Motor neuron (in vitro differentiated cells): ENCODE results near the gene TRIO. TPM values are rescaled to one million over a fixed set of nuclear protein-coding genes. Genes with fewer than 3 reads are reported as not detected.
A peak's percentile ranks its signal among the peaks of the same experiment; 100 is the strongest.

Source experiments
- ATAC-seq, 8 experiments: fragments of 200-7000 bp; cut with Tn5 transposase; replicated peaks in 6 of 8; 2 replicates each; pipeline ENCODE4 v1.8.0; 2021; ENCODE audit warnings: mild to moderate bottlenecking in 8 of 8, moderate library complexity in 8 of 8
- H3K27ac ChIP-seq, 2 donors: fragments of 250-450 bp; sonication (Bioruptor Pico); 2 replicates each; pipeline ENCODE4 v1.9.0; 2021; ENCODE audit warnings: antibody characterized with exemption in 2 of 2, mild to moderate bottlenecking in 2 of 2, moderate library complexity in 1 of 2
- H3K4me1 ChIP-seq, 2 donors: fragments of 250-450 bp; sonication (Bioruptor Pico); replicated peaks in 1 of 2; 2 replicates each; pipeline ENCODE4 v1.6.1; 2021; ENCODE audit warnings: antibody characterized with exemption in 2 of 2, mild to moderate bottlenecking in 2 of 2, moderate library complexity in 1 of 2
- H3K4me3 ChIP-seq, 5 donors: fragments of 250-450 bp; sonication (Bioruptor Pico); 2 replicates each; pipeline ENCODE4 v1.9.0; 2021; ENCODE audit warnings: antibody characterized with exemption in 5 of 5, mild to moderate bottlenecking in 5 of 5, moderate library complexity in 4 of 5
- WGBS, 10 experiments: fragments of 450-650 bp; shearing (Covaris generic); methylation state at CpG; one replicate each; pipeline ENCODE4 v1.0.0; 2022; 5-methylcytosine and 5-hydroxymethylcytosine counted together
- in situ Hi-C, 9 experiments: fragments of 400-800 bp; cut with MboI; loops; one replicate each; pipeline ENCODE4 v1.15.0; 2021; ENCODE audit warnings: low sequenced_read_pairs in 9 of 9, low pct_unique_long_range_greater_than_20kb in 2 of 9; ENCODE audit not compliant: unreplicated experiment in 9 of 9
- total RNA-seq, 8 experiments: library from RNA; unstranded; fragments of 300-600 nt; gene quantifications; 2 replicates each; pipeline versions ENCODE4 v1.2.3 to v1.2.4, GENCODE V29; 2022

Gene TRIO
- total RNA-seq, 8 experiments from 2014 or later = 39.7 to 162 (median 92.9) TPM

DNA sequence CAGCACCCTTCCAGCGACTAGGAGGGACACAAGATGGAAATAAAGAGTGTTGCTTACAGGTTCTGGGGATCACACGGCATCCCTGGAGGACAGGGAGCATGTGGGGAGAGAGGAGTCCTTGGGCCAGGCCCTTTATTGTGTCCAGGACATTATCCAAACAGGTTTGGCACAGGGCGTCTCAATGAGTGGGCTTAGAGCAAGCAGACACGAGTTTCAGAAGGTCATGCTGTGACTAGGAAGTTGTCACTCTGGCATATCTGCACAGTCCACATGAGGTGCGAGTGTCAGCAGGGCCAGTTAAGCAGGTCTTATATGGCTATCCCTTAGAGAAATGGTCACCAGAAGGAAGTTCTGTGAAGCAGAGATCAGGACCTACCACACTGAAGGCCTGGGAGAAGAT, 263.9 kb downstream of the TRIO start:
- in situ Hi-C loops = loop anchor here in 1 of 9 experiments (25.0 kb wide), 1 partner anchor 230 kb away; no protein-coding TSS in a partner anchor
- H3K4me1 ChIP-seq = peaks cover 6 to 26% of the 10 kb centered on the region in 2 donors
- H3K27ac ChIP-seq = peak overlapping the region in 1 of 2 donors; percentile 36
- no peak overlapping the region for H3K4me3 ChIP-seq
- WGBS, 10 experiments = 37 to 100% (median 93%) methylated on average over 1 to 5 of the region's 5 CpGs
- ATAC-seq = no peak

DNA sequence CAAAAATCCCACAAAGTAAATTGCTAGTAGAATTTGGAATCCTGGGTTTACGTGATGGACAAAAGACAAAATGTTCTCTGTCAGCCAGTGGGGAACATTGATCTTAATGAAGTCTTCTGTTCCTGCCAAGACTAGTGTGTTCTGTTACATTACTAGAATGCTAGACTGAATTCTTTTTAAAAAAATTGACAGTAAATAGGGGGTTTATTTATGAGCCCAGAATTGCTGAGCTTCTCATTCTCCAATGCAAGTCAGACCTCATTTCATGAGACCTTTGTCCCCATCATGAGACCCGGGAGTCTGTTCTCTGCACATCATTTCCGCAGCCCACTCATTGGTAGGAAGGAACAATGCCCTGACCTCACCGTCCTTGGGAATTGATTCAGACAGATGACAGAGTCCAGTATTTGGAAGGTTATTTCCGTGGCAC, 264.6 kb downstream of the TRIO start:
- peak in 5 of 8 experiments; percentile 55 to 88 (median 76) for ATAC-seq
- 16 to 79% (median 57%) methylated on average over 1 to 5 of the region's 5 CpGs; no CpG with 5 or more reads in 3 of the 10 experiments for WGBS, 10 experiments
- in situ Hi-C loops = loop anchor here in 1 of 9 experiments (25.0 kb wide), 1 partner anchor 230 kb away; no protein-coding TSS in a partner anchor
- Histone ChIP-seq H3K4me3 (no peak overlapping the region), H3K4me1 (peaks cover 6 to 26% of the 10 kb centered on the region in 2 donors), H3K27ac (peak overlapping the region in 1 of 2 donors; percentile 30)

DNA sequence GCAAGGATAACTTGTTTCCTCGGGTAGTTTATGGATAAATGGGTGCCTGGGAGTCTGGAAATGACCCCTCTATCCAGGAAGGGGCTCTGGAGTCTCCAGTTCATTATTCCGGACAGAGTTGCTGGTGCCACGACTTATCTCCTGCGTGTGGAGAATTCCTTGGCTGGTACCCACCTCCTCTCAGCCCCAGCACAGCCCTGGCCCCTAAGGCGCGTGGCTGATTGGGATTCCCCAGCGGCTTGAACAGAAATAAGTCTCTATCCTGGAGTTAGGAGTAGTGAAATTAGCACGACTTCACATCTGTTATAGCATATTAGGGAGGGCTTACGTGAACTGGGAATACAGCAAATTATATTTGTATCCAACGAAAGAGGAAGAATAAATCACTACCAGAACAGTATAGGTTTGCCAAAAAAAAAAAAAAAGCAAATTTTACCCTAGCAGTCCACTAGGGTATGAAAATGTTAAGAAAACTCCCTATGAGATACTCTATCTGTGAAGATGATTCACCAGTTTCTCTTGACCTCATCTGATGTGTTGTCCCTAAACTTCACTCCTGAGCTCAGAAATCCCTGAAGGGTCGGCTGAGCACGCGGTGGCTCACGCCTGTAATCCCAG, 265.9 kb downstream of the TRIO start:
- in situ Hi-C loops = loop anchor here in 1 of 9 experiments (25.0 kb wide), 1 partner anchor 228 kb away; no protein-coding TSS in a partner anchor
- WGBS, 10 experiments = 67 to 100% (median 94%) methylated on average over 1 to 13 of the region's 14 CpGs
- Histone ChIP-seq H3K4me3 (no peak overlapping the region), H3K4me1 (peaks cover 6 to 26% of the 10 kb centered on the region in 2 donors), H3K27ac (no peak overlapping the region)
- no peak for ATAC-seq

DNA sequence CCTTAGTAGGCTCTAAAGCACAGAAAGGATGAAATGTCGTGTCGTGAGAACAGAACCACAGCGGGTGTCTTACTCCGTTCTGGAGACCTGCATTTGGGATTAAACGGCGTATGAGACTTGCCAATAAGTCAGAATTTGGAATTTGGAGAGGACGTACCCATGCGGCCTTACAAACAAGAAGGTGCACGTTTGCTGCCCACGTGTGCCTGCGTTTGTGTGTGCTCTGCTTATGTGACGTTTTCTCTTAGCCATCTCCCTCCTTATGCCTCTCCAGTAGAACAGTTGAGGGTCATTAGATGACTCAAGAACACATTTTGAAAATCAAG, 266.9 kb downstream of the TRIO start:
- in situ Hi-C loops = loop anchor here in 1 of 9 experiments (25.0 kb wide), 1 partner anchor 227 kb away; no protein-coding TSS in a partner anchor

DNA sequence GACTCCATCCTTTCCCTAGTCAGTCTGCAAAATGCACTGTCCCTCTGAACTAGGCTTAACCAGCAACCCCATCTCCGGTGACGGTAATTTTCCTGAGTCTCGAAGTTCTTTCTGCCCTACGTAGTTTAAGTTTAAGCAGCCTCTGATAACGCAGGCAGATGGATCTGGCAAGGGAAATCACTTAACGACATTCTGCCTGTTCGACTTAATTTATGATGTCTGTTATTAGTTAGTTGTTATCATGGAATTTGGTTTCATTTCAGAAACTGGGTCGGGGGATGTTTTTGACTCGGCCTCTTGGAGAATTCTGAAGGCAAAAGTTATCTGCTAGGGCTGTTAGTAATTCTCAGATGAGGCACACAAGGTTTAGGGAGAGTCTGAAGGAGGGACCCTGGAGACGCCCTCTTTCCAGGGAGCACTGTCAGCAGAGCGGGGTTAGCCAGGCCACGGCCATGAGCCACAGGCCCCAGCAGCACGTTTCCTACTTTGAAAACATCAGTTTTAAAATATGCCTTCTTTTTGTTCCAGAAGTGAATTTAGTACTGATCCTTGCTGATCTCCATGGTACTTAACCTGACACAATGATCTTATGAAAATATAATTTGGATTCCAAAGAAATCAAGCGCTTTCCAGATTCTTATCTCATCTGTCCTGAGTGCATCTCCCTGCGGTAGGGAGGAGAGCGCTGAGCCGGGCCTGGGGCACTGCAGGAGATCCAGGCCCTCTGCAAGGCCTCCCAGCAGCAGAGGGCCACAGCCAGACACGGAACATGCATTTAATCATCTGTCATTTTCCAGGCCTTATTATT, 267.5 kb downstream of the TRIO start:
- Histone ChIP-seq H3K4me3 (no peak overlapping the region), H3K4me1 (peaks cover 6 to 16% of the 10 kb centered on the region in 2 donors), H3K27ac (no peak overlapping the region)
- peak in 2 of 8 experiments; percentile 81 to 85 for ATAC-seq
- in situ Hi-C loops = loop anchor here in 1 of 9 experiments (25.0 kb wide), 1 partner anchor 227 kb away; no protein-coding TSS in a partner anchor
- WGBS, 10 experiments = 24 to 91% (median 81%) methylated on average over 1 to 18 of the region's 18 CpGs

More for the DNA sequence above, 266.9 kb downstream of the TRIO start:
- Histone ChIP-seq H3K4me1 (peaks cover 6 to 20% of the 10 kb centered on the region in 2 donors), H3K27ac (no peak overlapping the region), H3K4me3 (no peak overlapping the region)
- peak in 1 of 8 experiments; percentile 20 for ATAC-seq
- WGBS, 10 experiments = 20 to 100% (median 90%) methylated on average over 1 to 12 of the region's 12 CpGs; no CpG with 5 or more reads in 4 of the 10 experiments

DNA sequence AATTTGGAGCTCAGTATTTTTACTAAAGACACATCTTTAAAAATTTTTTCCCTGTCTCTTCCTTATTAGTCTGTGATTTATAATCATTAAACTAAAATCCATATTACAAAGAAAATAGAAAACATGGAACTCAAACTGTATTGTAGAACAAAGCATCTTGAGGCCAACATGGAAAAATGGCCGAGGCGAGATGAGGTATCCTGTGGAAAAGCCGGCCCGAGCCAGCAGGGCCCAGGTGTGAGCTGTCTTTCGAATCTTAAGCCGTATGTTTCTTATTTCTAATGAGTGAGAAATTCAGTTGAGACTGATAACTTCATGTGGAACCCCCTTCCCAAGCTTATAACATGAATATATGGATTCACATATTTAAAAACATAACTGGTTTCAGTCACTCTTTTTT, 268.1 kb downstream of the TRIO start:
- 83 to 100% (median 96%) methylated on average over 2 to 6 of the region's 6 CpGs for WGBS, 10 experiments
- Histone ChIP-seq H3K4me3 (no peak overlapping the region), H3K4me1 (peaks cover 6 to 16% of the 10 kb centered on the region in 2 donors), H3K27ac (no peak overlapping the region)
- no peak for ATAC-seq
- in situ Hi-C loops = loop anchor here in 1 of 9 experiments (25.0 kb wide), 1 partner anchor 226 kb away; no protein-coding TSS in a partner anchor

DNA sequence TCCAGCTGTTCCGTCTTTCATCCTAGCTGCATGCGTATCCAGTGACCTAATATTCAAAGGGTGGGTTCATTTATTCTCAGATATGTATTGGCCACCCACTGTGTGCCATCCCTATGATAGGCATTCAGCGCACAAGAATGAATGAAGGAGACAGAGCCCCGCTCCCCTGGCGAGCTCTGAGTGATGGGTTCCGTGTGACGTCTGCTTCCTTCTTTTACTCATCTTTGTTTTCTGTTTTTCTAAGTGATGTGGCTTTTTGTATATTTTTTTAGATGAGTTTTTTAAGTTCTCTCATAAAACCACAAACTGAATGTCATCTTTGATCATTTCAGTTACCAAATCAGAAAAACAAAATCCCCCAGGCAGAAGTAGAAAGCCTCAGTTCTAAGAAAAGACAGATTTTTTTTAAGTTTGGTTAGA, 270.2 kb downstream of the TRIO start:
- in situ Hi-C loops = loop anchor here in 1 of 9 experiments (25.0 kb wide), 1 partner anchor 224 kb away; no protein-coding TSS in a partner anchor
- Histone ChIP-seq H3K27ac (no peak overlapping the region), H3K4me1 (peaks cover 0 to 4% of the 10 kb centered on the region in 2 donors), H3K4me3 (no peak overlapping the region)
- no peak for ATAC-seq
- 62 to 100% (median 92%) methylated on average over 2 to 6 of the region's 7 CpGs; no CpG with 5 or more reads in 1 of the 10 experiments for WGBS, 10 experiments

DNA sequence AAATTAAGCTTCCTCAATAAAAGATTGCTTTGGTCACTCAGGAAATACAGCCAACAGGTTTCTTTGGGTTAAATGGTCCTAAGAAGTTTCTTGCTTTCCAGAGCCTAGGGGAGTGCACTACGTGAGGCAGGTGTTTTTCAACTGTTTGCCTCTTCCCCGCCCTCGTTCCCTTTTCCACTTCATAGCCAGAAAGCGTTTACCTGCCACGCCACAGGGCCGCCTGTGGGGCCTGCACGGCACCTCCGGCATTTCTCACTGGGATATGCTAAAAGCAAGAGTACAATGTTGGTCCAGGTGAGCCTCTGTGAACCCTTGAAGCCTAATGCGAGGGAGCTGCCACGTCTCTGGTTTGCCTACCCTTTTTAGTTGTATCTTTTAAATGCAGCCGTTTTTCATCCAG, 270.9 kb downstream of the TRIO start:
- Histone ChIP-seq H3K4me1 (peaks cover 0 to 3% of the 10 kb centered on the region in 2 donors), H3K4me3 (no peak overlapping the region), H3K27ac (no peak overlapping the region)
- in situ Hi-C loops = loop anchor here in 1 of 9 experiments (25.0 kb wide), 1 partner anchor 223 kb away; no protein-coding TSS in a partner anchor
- no peak for ATAC-seq
- WGBS, 10 experiments = 89 to 100% (median 100%) methylated on average over 1 to 10 of the region's 11 CpGs; no CpG with 5 or more reads in 3 of the 10 experiments

DNA sequence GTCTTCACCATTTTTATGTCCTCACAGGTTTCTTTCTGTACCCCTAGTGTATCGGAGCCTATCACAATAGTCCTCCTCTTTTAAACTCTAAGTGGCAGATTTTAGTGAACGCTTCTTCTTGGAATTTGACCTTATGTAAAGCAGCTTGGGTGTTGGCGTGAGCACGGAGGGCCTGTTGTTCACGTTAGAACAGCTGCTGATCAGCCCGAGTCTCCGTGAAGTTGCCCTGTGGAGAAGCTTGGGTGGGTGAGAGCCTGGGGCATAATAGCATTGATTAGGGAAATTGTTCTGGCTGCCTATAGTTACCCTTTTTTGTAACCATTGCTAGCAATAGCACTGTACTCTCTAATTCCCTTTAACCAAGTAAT, 271.5 kb downstream of the TRIO start:
- 86 to 100% (median 95%) methylated on average over 1 to 7 of the region's 7 CpGs; no CpG with 5 or more reads in 2 of the 10 experiments for WGBS, 10 experiments

DNA sequence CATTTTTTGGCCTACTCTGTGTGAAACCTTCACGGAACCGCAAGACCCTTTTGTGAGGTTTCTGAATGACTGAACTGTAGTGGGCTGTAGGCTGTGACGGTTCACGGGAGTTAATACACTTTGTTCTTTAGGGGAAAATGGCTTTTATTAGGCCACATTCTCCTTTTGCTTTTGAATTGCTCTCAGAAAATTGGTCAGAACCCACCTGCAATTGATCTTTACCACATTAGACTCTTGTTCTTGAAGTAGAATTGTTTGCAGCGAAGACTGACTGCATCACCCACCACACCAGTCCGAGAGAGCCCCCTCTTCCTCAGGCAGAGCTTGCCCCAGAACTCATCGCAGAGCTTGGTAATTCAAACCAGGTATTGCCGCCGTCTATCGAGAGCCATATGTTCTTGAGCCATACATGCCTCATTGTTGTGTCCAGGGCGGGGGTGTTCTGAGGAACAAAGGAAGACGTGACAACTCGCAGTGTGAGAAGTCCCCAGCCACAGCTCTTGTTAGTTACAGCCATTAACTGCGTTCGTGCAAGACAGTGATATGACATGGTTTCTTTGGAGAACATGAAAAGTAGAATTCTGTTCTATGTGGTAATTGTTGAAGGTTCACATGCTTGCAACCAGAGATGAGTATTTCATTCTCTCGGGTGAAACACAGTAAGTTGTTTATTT, 272.0 kb downstream of the TRIO start:
- 82 to 100% (median 91%) methylated on average over 1 to 15 of the region's 16 CpGs for WGBS, 10 experiments
- ATAC-seq = no peak
- no peak overlapping the region for H3K27ac ChIP-seq
- in situ Hi-C loops = loop anchor here in 1 of 9 experiments (25.0 kb wide), 1 partner anchor 222 kb away; no protein-coding TSS in a partner anchor
- no peak overlapping the region for H3K4me3 ChIP-seq
- H3K4me1 ChIP-seq = peaks cover 0 to 3% of the 10 kb centered on the region in 2 donors

More for the DNA sequence above, 271.5 kb downstream of the TRIO start:
- Histone ChIP-seq H3K4me3 (no peak overlapping the region), H3K27ac (no peak overlapping the region), H3K4me1 (peaks cover 0 to 3% of the 10 kb centered on the region in 2 donors)
- in situ Hi-C loops = loop anchor here in 1 of 9 experiments (25.0 kb wide), 1 partner anchor 223 kb away; no protein-coding TSS in a partner anchor
- ATAC-seq = no peak

DNA sequence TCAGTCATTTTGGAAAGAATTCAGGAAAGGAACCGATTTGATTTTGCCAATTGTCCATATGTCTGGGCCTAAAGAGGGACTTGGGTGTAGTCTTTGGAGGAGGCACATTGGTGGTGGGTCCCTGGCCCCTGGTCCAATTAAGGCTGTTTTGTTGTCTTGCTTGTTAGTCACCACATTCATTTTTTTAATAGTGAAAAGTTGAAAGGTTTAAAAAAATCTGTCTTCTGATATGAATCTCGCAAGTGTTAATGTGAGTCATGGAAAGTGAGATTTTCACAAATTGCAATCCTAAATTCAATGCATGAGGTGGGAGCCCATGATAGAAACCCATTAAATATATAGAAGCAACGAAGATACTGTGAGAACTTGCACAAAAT, 272.5 kb downstream of the TRIO start:
- in situ Hi-C loops = loop anchor here in 1 of 9 experiments (25.0 kb wide), 1 partner anchor 222 kb away; no protein-coding TSS in a partner anchor
- Histone ChIP-seq H3K4me3 (no peak overlapping the region), H3K4me1 (no peaks in the 10 kb centered on the region), H3K27ac (no peak overlapping the region)
- WGBS, 10 experiments = 36 to 100% (median 89%) methylated on average over 1 to 3 of the region's 3 CpGs; no CpG with 5 or more reads in 1 of the 10 experiments
- no peak for ATAC-seq

DNA sequence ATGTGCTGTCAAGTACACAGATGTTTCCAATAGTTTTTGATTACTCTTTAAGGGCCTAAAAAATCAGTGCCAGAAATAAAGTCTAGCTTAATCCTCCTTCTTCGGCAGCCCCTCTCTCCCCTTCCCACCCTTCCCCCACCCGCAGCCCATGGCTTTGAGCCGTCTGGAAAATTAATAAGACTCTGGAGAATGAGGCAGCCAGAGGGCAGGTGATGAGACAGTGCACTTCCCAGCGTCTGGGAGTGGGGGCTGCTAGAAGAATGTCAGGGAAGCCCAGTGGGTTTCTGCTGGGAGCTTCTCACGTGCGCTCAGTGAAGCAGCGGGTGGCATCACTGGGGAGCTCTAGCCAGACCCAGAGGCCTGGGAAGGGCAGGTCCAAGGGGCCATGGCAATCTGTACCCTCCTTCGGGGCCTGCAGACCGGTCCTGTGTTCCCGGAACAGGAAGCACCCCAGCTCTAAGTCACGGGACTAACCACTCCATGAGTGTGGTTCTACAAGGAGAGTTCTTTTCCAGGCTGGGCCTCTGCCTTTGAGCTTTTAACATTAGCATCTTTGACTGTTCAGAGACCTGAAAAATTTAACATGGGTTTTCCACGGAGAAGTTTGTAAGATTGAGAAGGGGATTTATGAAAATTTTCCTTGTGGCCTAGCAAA, 273.6 kb downstream of the TRIO start:
- H3K27ac ChIP-seq = no peak overlapping the region
- no peaks in the 10 kb centered on the region for H3K4me1 ChIP-seq
- in situ Hi-C loops = loop anchor here in 1 of 9 experiments (25.0 kb wide), 1 partner anchor 221 kb away; no protein-coding TSS in a partner anchor
- 42 to 100% (median 90%) methylated on average over 1 to 4 of the region's 12 CpGs; no CpG with 5 or more reads in 3 of the 10 experiments for WGBS, 10 experiments
- H3K4me3 ChIP-seq = no peak overlapping the region
- ATAC-seq = peak in 2 of 8 experiments; percentile 10 to 18
